Liver (tissue), 9 donors: ENCODE results near the gene ASCC1. TPM values are rescaled to one million over a fixed set of nuclear protein-coding genes. Genes with fewer than 3 reads are reported as not detected.
"Not testable (repeated sequence)": the region's sequence is repeated elsewhere in the genome, so short reads cannot be mapped to it uniquely, and the experiment has no call there.

Source experiments
- DNase-seq: peaks from one replicate; pipeline ENCODE4 v3.0.0-alpha.2; 2017; ENCODE audit warnings: low spot score
- H3K27ac ChIP-seq, 2 donors: one replicate each; pipeline ENCODE4 v1.7.0; 2013; ENCODE audit warnings: inconsistent platforms in 2 of 2, low read length in 2 of 2, control low read depth in 1 of 2, low read depth in 1 of 2, mild to moderate bottlenecking in 1 of 2
- H3K27me3 ChIP-seq, 4 donors: one replicate each; pipeline versions ENCODE4 v1.6.1 to v1.7.0; 2013; ENCODE audit warnings: low read length in 3 of 4, inconsistent platforms in 1 of 4, mild to moderate bottlenecking in 1 of 4, moderate library complexity in 1 of 4; ENCODE audit not compliant: control insufficient read depth in 4 of 4, insufficient read depth in 4 of 4
- H3K36me3 ChIP-seq, 4 donors: one replicate each; pipeline versions ENCODE4 v1.6.1 to v1.7.0; 2013; ENCODE audit warnings: low read length in 3 of 4, mild to moderate bottlenecking in 3 of 4, low read depth in 1 of 4, moderate library complexity in 1 of 4; ENCODE audit not compliant: control insufficient read depth in 4 of 4, insufficient read depth in 3 of 4
- H3K4me1 ChIP-seq, 4 donors: one replicate each; pipeline versions ENCODE4 v1.6.1 to v1.7.0; 2013; ENCODE audit warnings: low read length in 3 of 4, mild to moderate bottlenecking in 3 of 4, moderate library complexity in 1 of 4; ENCODE audit not compliant: control insufficient read depth in 4 of 4, insufficient read depth in 4 of 4
- H3K4me3 ChIP-seq, 3 donors: one replicate each; pipeline versions ENCODE4 v1.6.1 to v1.7.0; 2013; ENCODE audit warnings: low read length in 3 of 3, control low read depth in 1 of 3, low read depth in 1 of 3, mild to moderate bottlenecking in 1 of 3
- H3K9ac ChIP-seq, 2 donors: one replicate each; pipeline ENCODE4 v1.7.0; 2013; ENCODE audit warnings: low read length in 2 of 2, mild to moderate bottlenecking in 2 of 2, moderate library complexity in 2 of 2, control low read depth in 1 of 2, low read depth in 1 of 2
- H3K9me3 ChIP-seq, 4 donors: one replicate each; pipeline versions ENCODE4 v1.6.1 to v1.7.0; 2013; ENCODE audit warnings: low read length in 3 of 4; ENCODE audit not compliant: control insufficient read depth in 4 of 4
- ATF3 ChIP-seq: IDR thresholded peaks from 2 replicates; pipeline ENCODE4 v1.6.1; 2016; ENCODE audit warnings: antibody characterized with exemption
- CTCF ChIP-seq: fragments of 150-350 bp; IDR thresholded peaks from 2 replicates; pipeline ENCODE4 v1.5.1; 2017; ENCODE audit warnings: improper control_type of control experiment, low read depth, low read length; ENCODE audit not compliant: missing input control
- EGR1 ChIP-seq, 2 donors: IDR thresholded peaks; 2 replicates each; pipeline ENCODE4 v1.6.1; 2016 to 2018; ENCODE audit warnings: antibody characterized with exemption in 2 of 2, low read depth in 2 of 2
- FOXA1 ChIP-seq: IDR thresholded peaks from 2 replicates; pipeline ENCODE4 v1.6.1; 2016; ENCODE audit warnings: antibody characterized with exemption
- FOXA2 ChIP-seq: IDR thresholded peaks from 2 replicates; pipeline ENCODE4 v1.6.1; 2016; ENCODE audit warnings: antibody characterized with exemption
- GABPA ChIP-seq, 2 donors: IDR thresholded peaks in 1 of 2; conservative IDR thresholded peaks in 1 of 2; 2 replicates each; pipeline ENCODE4 v1.6.1; 2016; ENCODE audit warnings: antibody characterized with exemption in 2 of 2, mild to moderate bottlenecking in 1 of 2, moderate library complexity in 1 of 2
- HNF4A ChIP-seq, 2 donors: conservative IDR thresholded peaks; 2 replicates each; pipeline ENCODE4 v1.6.1; 2016; ENCODE audit warnings: antibody characterized with exemption in 2 of 2, mild to moderate bottlenecking in 2 of 2
- HNF4G ChIP-seq: IDR thresholded peaks from 2 replicates; pipeline ENCODE4 v1.6.1; 2016; ENCODE audit warnings: antibody characterized with exemption
- JUND ChIP-seq, 2 donors: IDR thresholded peaks; 2 replicates each; pipeline ENCODE4 v1.6.1; 2016; ENCODE audit warnings: antibody characterized with exemption in 2 of 2
- NR2F2 ChIP-seq: IDR thresholded peaks from 2 replicates; pipeline ENCODE4 v1.6.1; 2016; ENCODE audit warnings: antibody characterized with exemption
- RAD21 ChIP-seq, 2 donors: IDR thresholded peaks; 2 replicates each; pipeline ENCODE4 v1.6.1; 2016; ENCODE audit warnings: antibody characterized with exemption in 2 of 2, mild to moderate bottlenecking in 2 of 2
- REST ChIP-seq: IDR thresholded peaks from 2 replicates; pipeline ENCODE4 v1.6.1; 2016; ENCODE audit warnings: antibody characterized with exemption, mild to moderate bottlenecking
- RXRA ChIP-seq, 2 donors: IDR thresholded peaks; 2 replicates each; pipeline ENCODE4 v1.6.1; 2017 to 2018; ENCODE audit warnings: antibody characterized with exemption in 2 of 2, mild to moderate bottlenecking in 1 of 2
- SP1 ChIP-seq: IDR thresholded peaks from 2 replicates; pipeline ENCODE4 v1.6.1; 2018; ENCODE audit warnings: antibody characterized with exemption, mild to moderate bottlenecking
- TAF1 ChIP-seq: conservative IDR thresholded peaks from 2 replicates; pipeline ENCODE4 v1.6.1; 2016; ENCODE audit warnings: antibody characterized with exemption, mild to moderate bottlenecking
- YY1 ChIP-seq: IDR thresholded peaks from 2 replicates; pipeline ENCODE4 v1.6.1; 2016; ENCODE audit warnings: antibody characterized with exemption, mild to moderate bottlenecking
- WGBS: extraction: QIAGEN DNeasy Blood & Tissue Kit; methylation state at CpG from one replicate; pipeline ENCODE4 v1.1.7; 2013; 5-methylcytosine and 5-hydroxymethylcytosine counted together
- polyA plus RNA-seq, 2 donors: library from polyadenylated mRNA; stranded (reverse) in 1 of 2; unstranded in 1 of 2; fragments of 200-250 nt in 1 of 2; fragments of >200 nt in 1 of 2; fragmentation: Nextera tagmentation in 1 of 2; extraction: Ambion mirVana in 1 of 2; gene quantifications; one replicate each; pipeline versions ENCODE4 v1.2.1 to v1.2.3, GENCODE V29; 2013 to 2015
- total RNA-seq, 2 donors: library from RNA; depleted of rRNA; stranded (reverse); fragments of >200 nt; gene quantifications; one replicate each; pipeline ENCODE4 v1.2.3, GENCODE V29; 2014
- TF ChIP-seq, protein P1 (sequence below): IDR thresholded peaks from 2 replicates; pipeline ENCODE4 v1.6.1; 2016; ENCODE audit warnings: antibody characterized with exemption
- TF ChIP-seq, protein P2 (sequence below): IDR thresholded peaks from 2 replicates; pipeline ENCODE4 v1.6.1; 2016; ENCODE audit warnings: antibody characterized with exemption
- donor health status: healthy.
- donor health status: healthy.
- donor health status: healthy.
- donor health status: healthy.
- donor health status: healthy.

ASCC1 gene
- total and polyA plus RNA-seq, 4 donors, result 6.9 to 13.9 (median 10.2) TPM

DNA sequence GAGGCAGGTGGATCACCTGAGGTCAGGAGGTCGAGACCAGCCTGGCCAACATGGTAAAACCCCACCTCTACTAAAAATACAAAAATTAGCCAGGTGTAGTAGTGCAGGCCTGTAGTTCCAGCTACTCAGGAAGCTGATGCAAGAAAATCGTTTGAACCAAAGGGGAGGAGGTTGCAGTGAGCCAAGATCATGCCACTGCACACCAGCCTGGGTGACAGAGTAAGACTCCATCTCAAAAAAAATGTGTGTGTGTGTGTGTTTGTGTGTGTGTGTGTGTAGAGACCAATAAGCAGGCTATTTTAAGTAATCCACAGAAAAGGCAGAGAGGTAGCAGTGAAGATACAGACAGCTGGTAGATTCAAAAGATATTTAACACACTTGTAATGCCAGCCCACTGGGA is 7.5 kb downstream of the ASCC1 start:
- not testable (repeated sequence) for H3K4me3 ChIP-seq, H3K9me3 ChIP-seq, H3K27ac ChIP-seq, DNase-seq, H3K4me1 ChIP-seq, H3K9ac ChIP-seq, H3K27me3 ChIP-seq
- WGBS, result 59% methylated on average over 2 of the region's 2 CpGs
- peaks cover 6 to 15% (median 13%) of the 10 kb centered on the region in 4 donors for H3K36me3 ChIP-seq

GRCh38 chr10:72206511-72207229 is 9.4 kb downstream of the ASCC1 start:
- H3K36me3 ChIP-seq, result peaks cover 7 to 24% (median 13%) of the 10 kb centered on the region in 4 donors
- H3K27me3 ChIP-seq, result no peaks in the 10 kb centered on the region
- TF ChIP-seq JUND (IDR thresholded peaks at IDR 0.05) (no peak), FOXA2 (no peak), HNF4A (conservative IDR thresholded peaks at IDR 0.05) (no peak), EGR1 (IDR thresholded peaks at IDR 0.05; ENCODE audit: low read depth in 2 of 2) (no peak), FOXA1 (no peak), HNF4G (no peak), CTCF (no peak), RAD21 (IDR thresholded peaks at IDR 0.05) (no peak), TAF1 (no peak), SP1 (no peak), YY1 (no peak), NR2F2 (no peak), REST (no peak), GABPA (IDR thresholded peaks at IDR 0.05 in 1 of 2, conservative IDR thresholded peaks at IDR 0.05 in 1 of 2) (no peak), ATF3 (no peak), RXRA (IDR thresholded peaks at IDR 0.05) (no peak)
- TF ChIP-seq, protein P1, sequence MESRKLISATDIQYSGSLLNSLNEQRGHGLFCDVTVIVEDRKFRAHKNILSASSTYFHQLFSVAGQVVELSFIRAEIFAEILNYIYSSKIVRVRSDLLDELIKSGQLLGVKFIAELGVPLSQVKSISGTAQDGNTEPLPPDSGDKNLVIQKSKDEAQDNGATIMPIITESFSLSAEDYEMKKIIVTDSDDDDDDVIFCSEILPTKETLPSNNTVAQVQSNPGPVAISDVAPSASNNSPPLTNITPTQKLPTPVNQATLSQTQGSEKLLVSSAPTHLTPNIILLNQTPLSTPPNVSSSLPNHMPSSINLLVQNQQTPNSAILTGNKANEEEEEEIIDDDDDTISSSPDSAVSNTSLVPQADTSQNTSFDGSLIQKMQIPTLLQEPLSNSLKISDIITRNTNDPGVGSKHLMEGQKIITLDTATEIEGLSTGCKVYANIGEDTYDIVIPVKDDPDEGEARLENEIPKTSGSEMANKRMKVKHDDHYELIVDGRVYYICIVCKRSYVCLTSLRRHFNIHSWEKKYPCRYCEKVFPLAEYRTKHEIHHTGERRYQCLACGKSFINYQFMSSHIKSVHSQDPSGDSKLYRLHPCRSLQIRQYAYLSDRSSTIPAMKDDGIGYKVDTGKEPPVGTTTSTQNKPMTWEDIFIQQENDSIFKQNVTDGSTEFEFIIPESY, result no peak
- TF ChIP-seq, protein P2, sequence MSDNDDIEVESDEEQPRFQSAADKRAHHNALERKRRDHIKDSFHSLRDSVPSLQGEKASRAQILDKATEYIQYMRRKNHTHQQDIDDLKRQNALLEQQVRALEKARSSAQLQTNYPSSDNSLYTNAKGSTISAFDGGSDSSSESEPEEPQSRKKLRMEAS, result no peak
- no peak for DNase-seq
- H3K27ac ChIP-seq, result no peak overlapping the region
- H3K4me1 ChIP-seq, result no peaks in the 10 kb centered on the region
- H3K4me3 ChIP-seq, result no peak overlapping the region
- no peaks in the 10 kb centered on the region for H3K9me3 ChIP-seq
- no peak overlapping the region for H3K9ac ChIP-seq
- 90% methylated on average over 7 of the region's 7 CpGs for WGBS
